Measurements from ENCODE around the gene M6PR.
"Not testable (repeated sequence)": the region's sequence is repeated elsewhere in the genome, so short reads cannot be mapped to it uniquely, and the experiment has no call there.

Gene M6PR

DNA sequence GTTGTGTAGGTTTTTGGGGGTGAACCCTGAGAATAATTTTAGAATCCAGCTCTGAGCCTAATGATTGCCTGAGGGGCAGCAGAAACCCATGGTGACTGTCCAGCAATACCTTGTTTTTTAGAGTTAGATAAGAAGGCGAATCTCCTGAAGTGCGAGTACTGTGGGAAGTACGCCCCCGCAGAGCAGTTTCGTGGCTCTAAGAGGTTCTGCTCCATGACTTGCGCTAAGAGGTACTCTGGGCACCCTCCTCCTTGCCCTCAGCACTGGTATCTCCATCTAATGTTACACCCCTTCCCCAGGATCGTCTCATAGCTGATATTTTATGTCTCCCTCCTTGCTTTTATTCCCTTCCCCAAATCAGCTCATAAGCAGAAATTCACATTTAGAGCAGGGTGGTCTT lies 12.7 kb downstream of the M6PR start:
- no peak for DNase-seq
- TF ChIP-seq, protein P1, sequence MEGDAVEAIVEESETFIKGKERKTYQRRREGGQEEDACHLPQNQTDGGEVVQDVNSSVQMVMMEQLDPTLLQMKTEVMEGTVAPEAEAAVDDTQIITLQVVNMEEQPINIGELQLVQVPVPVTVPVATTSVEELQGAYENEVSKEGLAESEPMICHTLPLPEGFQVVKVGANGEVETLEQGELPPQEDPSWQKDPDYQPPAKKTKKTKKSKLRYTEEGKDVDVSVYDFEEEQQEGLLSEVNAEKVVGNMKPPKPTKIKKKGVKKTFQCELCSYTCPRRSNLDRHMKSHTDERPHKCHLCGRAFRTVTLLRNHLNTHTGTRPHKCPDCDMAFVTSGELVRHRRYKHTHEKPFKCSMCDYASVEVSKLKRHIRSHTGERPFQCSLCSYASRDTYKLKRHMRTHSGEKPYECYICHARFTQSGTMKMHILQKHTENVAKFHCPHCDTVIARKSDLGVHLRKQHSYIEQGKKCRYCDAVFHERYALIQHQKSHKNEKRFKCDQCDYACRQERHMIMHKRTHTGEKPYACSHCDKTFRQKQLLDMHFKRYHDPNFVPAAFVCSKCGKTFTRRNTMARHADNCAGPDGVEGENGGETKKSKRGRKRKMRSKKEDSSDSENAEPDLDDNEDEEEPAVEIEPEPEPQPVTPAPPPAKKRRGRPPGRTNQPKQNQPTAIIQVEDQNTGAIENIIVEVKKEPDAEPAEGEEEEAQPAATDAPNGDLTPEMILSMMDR (IDR thresholded peaks at IDR 0.05; ENCODE audit: low read depth, low read length): no peak
- Histone ChIP-seq H3K27me3 (ENCODE audit: insufficient read depth, low read depth, severe bottlenecking) (no peaks in the 10 kb centered on the region), H3K36me3 (peaks cover 49% of the 10 kb centered on the region), H3K9me3 (ENCODE audit: severe bottlenecking) (no peaks in the 10 kb centered on the region), H3K4me3 (ENCODE audit: low read depth, low read length) (no peak overlapping the region), H3K27ac (no peak overlapping the region)

DNA sequence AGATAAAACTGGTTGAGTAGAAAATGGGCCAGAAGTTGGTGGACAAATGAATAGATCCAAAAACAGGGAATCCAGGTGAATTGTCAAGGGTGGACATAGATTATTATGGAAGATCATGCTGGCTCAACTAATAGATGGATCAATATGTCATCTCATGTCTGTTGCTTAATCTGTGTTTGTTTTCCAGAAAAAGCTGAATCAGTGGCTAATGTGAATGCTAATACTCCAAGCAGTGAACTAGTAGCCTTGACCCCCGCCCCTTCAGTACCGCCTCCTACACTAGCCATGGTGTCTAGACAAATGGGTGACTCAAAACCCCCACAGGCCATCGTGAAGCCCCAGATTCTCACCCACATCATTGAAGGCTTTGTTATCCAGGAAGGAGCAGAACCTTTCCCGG lies 15.4 kb downstream of the M6PR start:
- DNase-seq; H3K9me3 ChIP-seq (ENCODE audit: severe bottlenecking); H3K27me3 ChIP-seq (ENCODE audit: insufficient read depth, low read depth, severe bottlenecking); H3K27ac ChIP-seq; H3K4me3 ChIP-seq (ENCODE audit: low read depth, low read length): not testable (repeated sequence)
- H3K36me3 ChIP-seq: peaks cover 47% of the 10 kb centered on the region

DNA sequence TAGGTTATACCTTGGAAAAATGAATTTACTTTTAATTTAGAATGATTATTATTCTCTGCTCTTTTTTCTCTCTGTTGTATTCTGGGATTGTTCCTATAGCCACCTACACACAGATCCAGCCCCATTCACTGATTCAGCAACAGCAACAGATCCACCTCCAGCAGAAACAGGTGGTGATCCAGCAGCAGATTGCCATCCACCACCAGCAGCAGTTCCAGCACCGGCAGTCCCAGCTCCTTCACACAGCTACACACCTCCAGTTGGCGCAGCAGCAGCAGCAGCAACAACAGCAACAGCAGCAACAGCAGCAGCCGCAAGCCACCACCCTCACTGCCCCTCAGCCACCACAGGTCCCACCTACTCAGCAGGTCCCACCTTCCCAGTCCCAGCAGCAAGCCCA lies 17.0 kb downstream of the M6PR start:
- DNase-seq; H3K9me3 ChIP-seq (ENCODE audit: severe bottlenecking); H3K27me3 ChIP-seq (ENCODE audit: insufficient read depth, low read depth, severe bottlenecking); H3K4me3 ChIP-seq (ENCODE audit: low read depth, low read length); H3K27ac ChIP-seq: not testable (repeated sequence)
- H3K36me3 ChIP-seq: peaks cover 41% of the 10 kb centered on the region

DNA sequence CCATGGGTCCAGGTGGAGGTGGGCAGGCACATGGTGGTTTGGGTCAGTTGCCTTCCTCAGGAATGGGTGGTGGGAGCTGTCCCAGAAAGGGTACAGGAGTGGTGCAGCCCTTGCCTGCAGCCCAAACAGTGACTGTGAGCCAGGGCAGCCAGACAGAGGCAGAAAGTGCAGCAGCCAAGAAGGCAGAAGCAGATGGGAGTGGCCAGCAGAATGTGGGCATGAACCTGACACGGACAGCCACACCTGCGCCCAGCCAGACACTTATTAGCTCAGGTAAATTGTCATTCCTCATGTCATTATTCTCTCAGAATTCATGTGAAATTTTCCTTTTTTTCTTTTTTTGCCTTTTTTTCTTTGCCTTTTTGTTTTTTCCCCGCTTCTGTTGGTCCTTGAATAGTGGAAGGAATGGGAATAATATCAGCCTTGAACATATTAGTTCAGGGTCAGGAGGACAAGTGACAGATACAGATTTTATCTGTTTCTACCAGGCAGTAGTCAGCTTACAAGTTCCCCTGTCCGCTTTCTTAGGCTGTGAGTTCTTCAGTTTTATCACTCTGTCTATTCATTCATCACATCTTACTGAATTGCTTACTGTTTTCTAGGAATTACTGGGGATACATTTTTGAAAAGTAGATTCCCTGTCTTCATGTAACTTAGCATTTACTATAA lies 18.7 kb downstream of the M6PR start:
- H3K4me3 ChIP-seq (ENCODE audit: low read depth, low read length); DNase-seq; H3K27ac ChIP-seq; H3K27me3 ChIP-seq (ENCODE audit: insufficient read depth, low read depth, severe bottlenecking); H3K9me3 ChIP-seq (ENCODE audit: severe bottlenecking): not testable (repeated sequence)
- H3K36me3 ChIP-seq: peaks cover 32% of the 10 kb centered on the region

GRCh38 chr12:8922544-8922943 lies 26.9 kb downstream of the M6PR start:
- H3K27me3 ChIP-seq (ENCODE audit: insufficient read depth, low read depth, severe bottlenecking): no peaks in the 10 kb centered on the region
- no peak overlapping the region for H3K27ac ChIP-seq
- no peak for DNase-seq
- H3K36me3 ChIP-seq: peaks cover 34% of the 10 kb centered on the region
- H3K4me3 ChIP-seq (ENCODE audit: low read depth, low read length): no peak overlapping the region
- TF ChIP-seq, protein P1 (IDR thresholded peaks at IDR 0.05; ENCODE audit: low read depth, low read length): no peak
- H3K9me3 ChIP-seq (ENCODE audit: severe bottlenecking): no peaks in the 10 kb centered on the region

GRCh38 chr12:8919643-8920042 lies 29.8 kb downstream of the M6PR start:
- peaks cover 30% of the 10 kb centered on the region for H3K36me3 ChIP-seq
- not testable (repeated sequence) for H3K27me3 ChIP-seq (ENCODE audit: insufficient read depth, low read depth, severe bottlenecking); H3K4me3 ChIP-seq (ENCODE audit: low read depth, low read length); H3K27ac ChIP-seq; H3K9me3 ChIP-seq (ENCODE audit: severe bottlenecking); DNase-seq

DNA sequence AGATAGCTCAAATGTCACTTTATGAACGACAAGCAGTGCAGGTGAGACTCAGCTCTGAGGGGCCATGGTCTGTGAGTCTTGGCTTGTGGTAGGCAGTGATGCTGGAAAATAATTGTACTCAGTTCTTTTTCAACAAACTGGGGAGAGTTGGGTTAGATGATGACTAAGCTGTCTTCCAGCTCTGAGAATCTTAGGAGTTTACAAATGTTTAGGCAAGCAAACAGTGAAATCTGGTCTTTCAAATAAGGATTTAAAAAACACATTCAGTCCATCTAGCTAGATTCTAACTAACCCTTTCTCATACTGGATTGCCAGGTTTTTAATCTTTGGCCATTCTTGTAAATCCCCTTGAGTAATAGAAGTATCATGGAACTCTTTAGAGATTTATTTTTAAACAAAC lies 31.7 kb downstream of the M6PR start:
- H3K4me3 ChIP-seq (ENCODE audit: low read depth, low read length): no peak overlapping the region
- DNase-seq: no peak
- peaks cover 24% of the 10 kb centered on the region for H3K36me3 ChIP-seq

GRCh38 chr12:8917031-8917430 lies 32.4 kb downstream of the M6PR start:
- Histone ChIP-seq H3K4me3 (ENCODE audit: low read depth, low read length) (no peak overlapping the region), H3K27me3 (ENCODE audit: insufficient read depth, low read depth, severe bottlenecking) (no peaks in the 10 kb centered on the region), H3K36me3 (peaks cover 17% of the 10 kb centered on the region), H3K27ac (no peak overlapping the region), H3K9me3 (ENCODE audit: severe bottlenecking) (no peaks in the 10 kb centered on the region)
- no peak for DNase-seq
- TF ChIP-seq, protein P1 (IDR thresholded peaks at IDR 0.05; ENCODE audit: low read depth, low read length): no peak

More for the DNA sequence above, 31.7 kb downstream of the M6PR start:
- Histone ChIP-seq H3K27ac (no peak overlapping the region), H3K9me3 (ENCODE audit: severe bottlenecking) (no peaks in the 10 kb centered on the region), H3K27me3 (ENCODE audit: insufficient read depth, low read depth, severe bottlenecking) (no peaks in the 10 kb centered on the region)
- TF ChIP-seq, protein P1 (IDR thresholded peaks at IDR 0.05; ENCODE audit: low read depth, low read length): no peak

Measured in WERI-Rb-1 (cell line).